ENCODE data around the gene GET4.

DNA sequence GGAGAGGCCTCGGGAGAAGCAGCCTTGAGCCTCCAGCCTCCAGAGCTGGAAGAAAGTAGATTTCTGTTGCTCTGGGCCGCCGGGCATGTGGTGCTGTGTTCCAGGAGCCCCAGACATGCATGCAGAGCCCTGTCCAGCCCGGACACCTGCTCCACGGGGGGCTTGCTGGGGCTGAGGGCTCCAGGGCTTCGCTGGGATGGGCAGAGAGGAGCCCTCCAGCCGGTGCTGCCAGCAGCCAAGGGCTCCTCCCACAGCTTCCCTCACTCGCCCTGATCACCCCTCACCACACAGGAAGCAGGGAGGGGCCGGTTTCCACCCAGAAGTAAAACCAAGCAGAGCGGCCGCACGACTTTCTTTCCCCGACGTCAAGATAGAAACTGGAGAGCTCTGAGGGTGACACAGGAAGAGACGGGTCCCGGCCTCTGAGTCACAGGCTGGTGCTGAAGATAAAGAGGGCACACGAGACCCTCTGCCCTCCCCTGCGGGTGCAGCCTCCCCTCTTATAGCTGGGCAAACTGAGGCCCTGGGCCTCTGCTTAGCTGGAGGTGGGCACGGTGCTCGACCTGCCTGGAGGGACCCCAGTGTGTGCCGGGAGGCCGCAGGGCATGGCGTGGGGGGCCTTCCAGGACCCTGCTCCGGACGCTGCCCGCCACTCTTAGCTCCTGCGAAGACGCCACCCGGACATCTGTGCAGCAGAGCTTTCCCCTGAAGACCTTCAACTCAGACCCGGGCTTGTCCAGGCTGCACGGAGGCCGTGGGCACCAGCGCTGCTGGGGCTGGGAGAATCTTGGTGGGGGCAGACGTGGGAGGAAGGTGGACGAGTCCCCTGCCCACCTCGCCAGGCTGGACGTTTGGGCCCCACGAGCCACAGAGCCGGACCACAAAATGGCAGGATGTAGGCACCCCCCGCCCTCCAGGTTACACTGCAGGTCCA is 47.0 kb downstream of the GET4 start:
- TF ChIP-seq, protein P1, sequence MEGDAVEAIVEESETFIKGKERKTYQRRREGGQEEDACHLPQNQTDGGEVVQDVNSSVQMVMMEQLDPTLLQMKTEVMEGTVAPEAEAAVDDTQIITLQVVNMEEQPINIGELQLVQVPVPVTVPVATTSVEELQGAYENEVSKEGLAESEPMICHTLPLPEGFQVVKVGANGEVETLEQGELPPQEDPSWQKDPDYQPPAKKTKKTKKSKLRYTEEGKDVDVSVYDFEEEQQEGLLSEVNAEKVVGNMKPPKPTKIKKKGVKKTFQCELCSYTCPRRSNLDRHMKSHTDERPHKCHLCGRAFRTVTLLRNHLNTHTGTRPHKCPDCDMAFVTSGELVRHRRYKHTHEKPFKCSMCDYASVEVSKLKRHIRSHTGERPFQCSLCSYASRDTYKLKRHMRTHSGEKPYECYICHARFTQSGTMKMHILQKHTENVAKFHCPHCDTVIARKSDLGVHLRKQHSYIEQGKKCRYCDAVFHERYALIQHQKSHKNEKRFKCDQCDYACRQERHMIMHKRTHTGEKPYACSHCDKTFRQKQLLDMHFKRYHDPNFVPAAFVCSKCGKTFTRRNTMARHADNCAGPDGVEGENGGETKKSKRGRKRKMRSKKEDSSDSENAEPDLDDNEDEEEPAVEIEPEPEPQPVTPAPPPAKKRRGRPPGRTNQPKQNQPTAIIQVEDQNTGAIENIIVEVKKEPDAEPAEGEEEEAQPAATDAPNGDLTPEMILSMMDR (IDR thresholded peaks at IDR 0.05; ENCODE audit: low read depth, low read length), result no peak
- TF ChIP-seq MYC (IDR thresholded peaks at IDR 0.05; ENCODE audit: low read depth, low read length) (no peak; the same call in 1 of the 2 replicates), POLR2A (IDR thresholded peaks at IDR 0.05; ENCODE audit: extremely low read depth, insufficient read length) (peak; percentile 11)
